GM21528 (cell line): ENCODE measurements around the gene ZNF181.

Experiments used
- ATAC-seq: cut with Tn5 transposase; IDR thresholded peaks from one replicate; pipeline ENCODE4 v1.9.1; 2021; ENCODE audit warnings: mild to moderate bottlenecking, moderate library complexity; ENCODE audit not compliant: unreplicated experiment, low FRiP score

Gene ZNF181

DNA sequence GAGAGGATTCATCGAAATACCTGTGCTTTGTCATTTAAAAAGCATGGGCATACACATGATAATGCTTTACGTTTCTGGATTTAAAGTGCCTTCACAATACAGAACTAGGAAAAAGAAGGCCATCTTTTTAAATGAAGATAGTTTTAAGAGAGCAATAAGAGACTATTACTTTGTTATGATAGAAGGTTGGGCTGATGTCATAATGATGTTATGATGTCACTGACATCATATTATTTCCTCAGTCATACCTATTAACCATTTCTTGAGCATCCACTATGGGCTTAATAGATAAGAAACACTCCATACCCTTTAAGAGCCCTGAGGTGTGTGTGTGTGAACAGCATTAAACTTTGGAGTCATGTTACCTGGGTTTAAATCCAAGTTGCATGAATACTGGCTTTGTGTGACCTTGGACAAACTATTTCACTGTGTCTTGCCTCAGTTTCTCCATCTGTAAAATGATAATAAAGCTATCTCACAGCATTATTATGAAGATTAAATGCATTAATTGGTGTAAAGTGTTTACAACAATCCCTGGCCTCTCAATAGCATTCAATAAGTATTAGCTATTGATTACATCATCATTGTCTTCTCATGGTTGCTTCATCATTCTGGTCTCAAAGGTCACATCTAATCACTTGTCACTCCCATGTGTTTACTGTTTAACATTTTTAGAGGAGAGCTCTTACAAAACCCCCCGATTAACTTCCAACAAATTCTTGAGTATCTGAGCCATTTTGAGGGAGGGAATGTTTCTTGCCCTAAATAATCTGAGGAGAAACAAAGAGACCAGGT is 11.1 kb downstream of the ZNF181 start:
- ATAC-seq: no peak

DNA sequence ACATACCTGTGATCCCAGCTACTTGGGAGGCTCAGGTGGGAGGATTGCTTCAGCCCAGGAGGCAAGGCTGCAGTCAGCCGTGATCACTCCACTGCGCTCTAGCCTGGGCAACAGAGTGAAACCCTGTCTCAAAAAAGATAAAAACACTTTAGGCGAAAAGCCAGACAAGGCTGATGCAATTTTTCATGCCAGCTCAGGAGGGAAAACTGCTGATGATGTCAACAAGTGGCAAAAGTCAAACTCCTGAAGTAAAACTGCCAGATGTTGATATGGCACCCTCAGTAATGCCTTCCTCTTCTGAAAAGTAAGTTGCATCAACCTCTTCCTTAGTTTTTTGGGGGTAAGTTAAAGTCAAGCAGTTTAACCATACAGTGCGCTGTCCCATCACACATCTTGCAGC is 23.4 kb downstream of the ZNF181 start:
- ATAC-seq: no peak

DNA sequence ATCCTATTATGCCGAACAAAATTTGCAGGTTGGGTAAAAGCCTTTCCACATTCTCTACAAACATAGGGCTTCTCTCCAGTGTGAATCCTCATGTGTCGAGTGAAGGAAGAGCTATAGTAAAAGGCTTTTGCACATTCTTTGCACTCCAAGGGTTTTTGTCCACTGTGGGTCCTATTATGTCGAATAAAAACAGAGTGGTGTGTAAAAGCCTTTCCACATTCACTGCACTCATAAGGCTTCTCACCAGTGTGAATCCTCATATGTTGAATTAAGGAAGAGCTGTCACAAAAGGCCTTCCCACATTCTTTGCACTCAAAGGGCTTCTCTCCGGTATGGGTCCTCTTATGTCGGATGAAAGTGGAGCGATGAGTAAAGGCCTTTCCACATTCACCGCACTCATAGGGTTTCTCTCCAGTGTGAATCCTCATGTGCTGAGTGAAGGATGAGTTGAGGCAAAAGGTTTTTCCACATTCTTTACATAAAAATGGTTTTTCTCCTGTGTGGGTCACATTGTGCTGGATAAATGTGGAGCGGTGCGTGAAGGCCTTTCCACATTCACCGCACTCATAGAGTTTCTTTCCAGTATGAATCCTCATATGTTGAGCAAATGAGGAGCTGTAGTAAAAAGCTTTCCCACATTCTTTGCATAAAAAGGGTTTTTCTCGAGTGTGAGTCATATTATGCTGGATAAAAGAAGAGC is 25.3 kb downstream of the ZNF181 start:
- ATAC-seq: no peak

DNA sequence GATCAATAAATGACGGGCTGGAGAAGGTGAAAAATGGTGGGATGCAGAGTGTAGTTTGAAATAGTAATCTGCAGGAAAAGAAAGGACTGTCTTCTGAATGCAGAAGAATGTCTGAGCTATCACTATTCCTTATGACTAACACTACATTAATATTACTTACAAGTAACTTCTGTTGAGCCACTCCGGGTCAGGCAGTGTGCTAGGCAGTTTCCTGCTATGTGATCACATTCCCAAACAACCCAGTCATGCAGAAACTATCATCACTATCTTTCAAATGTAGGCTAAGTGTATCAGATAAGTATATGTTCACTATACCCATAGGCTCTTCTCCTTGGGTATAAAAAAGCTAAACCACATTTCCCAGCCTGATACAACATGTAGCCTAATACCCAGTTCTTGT is 32.3 kb downstream of the ZNF181 start:
- ATAC-seq: no peak

- no peak for ATAC-seq
These were observed 33.9 kb downstream of the ZNF181 start for GRCh38 chr19:34767951-34768350.

DNA sequence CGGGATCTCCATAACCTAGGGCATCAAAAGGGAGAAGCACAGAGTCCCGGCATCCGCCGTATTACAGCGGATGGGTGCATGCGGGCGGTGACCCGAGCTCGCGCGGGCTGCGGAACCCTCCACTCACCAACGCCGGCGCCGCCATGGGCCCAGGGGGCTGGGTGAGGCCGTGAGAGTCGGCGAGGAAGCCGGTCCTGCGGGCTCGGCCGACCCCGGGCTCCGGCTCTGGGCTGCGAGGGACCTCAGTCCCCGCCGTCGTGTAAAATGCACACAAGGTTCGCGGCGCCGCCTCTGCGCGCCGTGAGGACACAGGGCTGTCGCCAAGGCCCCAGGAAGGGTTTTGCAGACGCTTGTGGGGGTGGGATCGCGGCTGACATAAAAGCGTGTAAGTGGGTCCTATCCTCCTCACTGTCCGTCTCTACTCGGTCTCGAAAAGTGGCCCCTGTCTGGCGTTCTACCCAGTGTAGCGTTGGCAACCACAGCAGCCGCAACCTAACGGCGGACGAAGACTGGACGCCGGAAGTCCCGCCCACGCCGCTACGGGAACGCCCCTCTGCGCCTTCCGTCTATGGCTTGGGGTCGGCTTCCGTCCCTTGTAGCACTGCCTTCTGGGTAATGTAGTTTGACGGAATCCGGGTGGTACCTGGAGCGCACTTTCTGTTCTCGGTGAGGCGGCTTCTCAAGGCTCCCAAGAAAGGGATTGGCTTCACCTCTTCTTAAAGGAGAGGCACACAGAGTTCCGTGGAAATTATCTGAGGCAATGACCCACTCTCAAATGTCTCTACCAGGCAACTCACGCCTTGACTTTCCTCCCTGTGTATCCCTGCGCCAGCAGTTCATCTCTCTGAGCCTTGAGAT is 38.9 kb downstream of the ZNF181 start, which contains the start of gene ZNF599:
TSS of gene ZNF599 (minus strand) at position 519 of the 858 bp plus-strand sequence. CDS start at position 145, 374 bp downstream.
- peak; percentile 94 for ATAC-seq

DNA sequence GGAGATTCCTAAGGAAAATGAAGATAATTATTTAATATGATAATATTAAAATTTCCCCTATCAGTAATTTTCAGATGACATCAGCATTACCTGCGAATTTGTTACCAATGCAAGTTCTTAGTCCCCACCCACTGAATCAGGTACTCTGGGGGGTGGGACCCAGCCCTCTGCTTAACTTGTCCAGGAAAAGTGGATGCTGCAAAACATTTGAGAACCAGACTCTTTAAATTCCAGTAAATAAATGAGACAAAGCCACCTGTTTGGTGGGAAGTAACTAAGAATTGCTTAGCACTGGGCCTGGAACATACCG is 39.5 kb downstream of the ZNF181 start:
- no peak for ATAC-seq

- ATAC-seq: no peak
These were observed 40.8 kb downstream of the ZNF181 start for GRCh38 chr19:34774857-34775256.

GRCh38 chr19:34778342-34778741 is 44.3 kb downstream of the ZNF181 start:
- ATAC-seq: no peak

- ATAC-seq: no peak
These were observed 45.6 kb downstream of the ZNF181 start for GRCh38 chr19:34779652-34780051.

DNA sequence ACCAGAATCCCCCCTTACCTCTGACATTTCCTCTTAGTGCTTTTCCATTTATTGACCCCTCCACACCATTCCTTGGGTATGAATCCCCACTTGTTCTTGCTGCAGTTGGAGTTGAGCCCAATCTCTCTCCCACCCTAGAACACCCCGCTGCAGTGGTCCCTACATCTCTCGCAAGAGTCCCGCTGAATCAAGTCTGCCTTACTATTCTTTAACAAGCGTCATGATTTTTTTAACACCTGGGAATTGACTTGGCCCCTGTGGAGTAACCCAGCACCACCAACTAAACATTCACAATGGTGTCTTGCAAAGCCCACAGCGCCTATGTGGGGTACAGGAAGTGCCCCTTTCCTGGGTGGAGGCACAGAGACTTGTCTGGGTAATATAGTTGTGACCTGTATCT is 52.2 kb downstream of the ZNF181 start:
- no peak for ATAC-seq

- ATAC-seq: no peak
These were observed 53.2 kb downstream of the ZNF181 start for GRCh38 chr19:34787059-34787824.

- ATAC-seq: no peak
These were observed 54.0 kb downstream of the ZNF181 start for GRCh38 chr19:34788074-34788473.

DNA sequence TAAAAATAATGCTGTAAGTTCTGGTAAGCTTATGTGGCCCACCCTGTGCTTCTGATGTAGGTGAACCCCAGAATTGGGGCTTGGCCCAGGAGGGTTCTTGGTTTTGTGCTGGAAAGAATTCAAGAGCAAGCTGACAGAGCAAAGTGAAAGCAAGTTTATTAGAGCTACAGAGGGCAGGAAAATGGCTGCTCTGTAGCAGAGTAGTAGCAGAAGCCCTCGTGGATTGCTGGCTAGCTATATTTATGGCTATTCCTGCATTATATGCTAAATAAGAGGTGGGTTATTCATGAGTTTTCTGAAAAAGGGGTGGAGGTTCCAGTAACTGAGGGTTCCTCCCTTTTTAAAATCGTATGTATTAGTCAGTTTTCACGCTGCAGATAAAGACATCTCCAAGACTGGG is 59.5 kb downstream of the ZNF181 start:
- no peak for ATAC-seq

DNA sequence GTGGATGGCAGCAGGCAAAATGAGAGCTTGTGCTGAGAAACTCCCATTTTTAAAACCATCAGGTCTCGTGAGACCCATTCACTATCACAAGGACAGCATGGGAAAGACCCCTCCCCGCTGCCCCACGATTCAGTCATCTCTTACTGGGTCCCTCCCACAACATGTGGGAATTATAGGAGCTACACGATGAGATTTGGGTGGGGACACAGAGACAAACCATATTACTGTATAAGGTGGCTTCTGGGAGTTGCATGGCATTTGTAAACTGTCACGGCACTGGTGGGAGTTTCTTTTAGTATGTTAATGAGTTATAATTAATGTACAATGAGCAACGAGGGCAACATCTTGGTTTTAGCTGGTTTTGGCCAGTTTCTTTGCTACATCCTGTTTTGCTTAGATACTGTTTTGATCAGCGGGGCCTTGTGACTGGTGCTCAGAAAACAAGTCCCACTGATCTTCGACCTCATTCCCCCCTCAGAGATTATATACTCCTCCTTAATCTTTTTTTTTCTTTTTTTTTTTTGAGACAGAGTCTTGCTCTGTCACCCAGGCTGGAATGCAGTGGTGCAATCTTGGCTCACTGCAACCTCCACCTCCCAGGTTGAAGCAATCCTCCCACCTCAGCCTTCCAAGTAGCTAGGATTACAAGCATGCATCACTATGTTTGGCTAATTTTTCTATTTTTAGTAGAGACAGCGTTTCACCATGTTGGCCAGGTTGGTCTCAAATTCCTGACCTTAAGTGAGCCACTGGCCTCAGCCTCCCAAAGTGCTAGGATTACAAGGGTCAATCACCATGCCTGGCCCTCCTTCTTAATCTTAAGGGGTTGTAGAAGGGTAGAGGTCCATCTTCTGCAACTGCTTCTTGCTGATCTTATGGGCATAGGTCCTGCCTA is 60.3 kb downstream of the ZNF181 start:
- ATAC-seq: no peak
